ENCODE data around the gene CPNE5.

Gene CPNE5

GRCh38 chr6:36838896-36839748 is at the start of gene CPNE5:
CPNE5 (minus strand) TSS chr6:36839444; CDS start chr6:36839377, 67 bp downstream.
- no peak for DNase-seq

- no peak for DNase-seq
Observed at GRCh38 chr6:36888115-36888643, 48.9 kb upstream of the CPNE5 start.

- no peak for DNase-seq
Observed at GRCh38 chr6:36886950-36887618, 47.8 kb upstream of the CPNE5 start.

- peak; percentile 97 for DNase-seq
Observed at GRCh38 chr6:36885461-36886401, 46.5 kb upstream of the CPNE5 start, which contains the start of gene C6orf89. C6orf89 (plus strand) TSS chr6:36885952; CDS start chr6:36899445, 13,493 bp downstream.

GRCh38 chr6:36884610-36885009 is 45.4 kb upstream of the CPNE5 start:
- no peak for DNase-seq

GRCh38 chr6:36875250-36875633 is 36.0 kb upstream of the CPNE5 start:
- DNase-seq, result no peak

GRCh38 chr6:36874443-36875249 is 35.4 kb upstream of the CPNE5 start, which contains the start of gene PPIL1:
PPIL1 (minus strand) TSS chr6:36874803; CDS start chr6:36874772, 31 bp downstream.
- peak; percentile 91 for DNase-seq

- no peak for DNase-seq
Observed at GRCh38 chr6:36873612-36874442, 34.6 kb upstream of the CPNE5 start.

- DNase-seq, result peak; percentile 18
Observed at GRCh38 chr6:36873115-36873514, 33.9 kb upstream of the CPNE5 start.

- DNase-seq, result no peak
Observed at GRCh38 chr6:36871686-36872085, 32.4 kb upstream of the CPNE5 start.

- no peak for DNase-seq
Observed at GRCh38 chr6:36867471-36868224, 28.4 kb upstream of the CPNE5 start.

GRCh38 chr6:36865835-36866234 is 26.6 kb upstream of the CPNE5 start:
- DNase-seq, result no peak

GRCh38 chr6:36863670-36864540 is 24.7 kb upstream of the CPNE5 start:
- no peak for DNase-seq

- DNase-seq, result no peak
Observed at GRCh38 chr6:36862848-36863382, 23.7 kb upstream of the CPNE5 start.

GRCh38 chr6:36862164-36862847 is 23.1 kb upstream of the CPNE5 start:
- DNase-seq, result no peak

GRCh38 chr6:36860126-36860525 is 20.9 kb upstream of the CPNE5 start:
- no peak for DNase-seq

- DNase-seq, result no peak
Observed at GRCh38 chr6:36858407-36858981, 19.2 kb upstream of the CPNE5 start.

GRCh38 chr6:36857325-36857724 is 18.1 kb upstream of the CPNE5 start:
- no peak for DNase-seq
